SJCRH30 (cell line): ENCODE measurements around the gene FOXK2. TPM values are rescaled to one million over a fixed set of nuclear protein-coding genes. Genes with fewer than 3 reads are reported as not detected.

Source experiments
- DNase-seq, 2 experiments: peaks; one replicate each; pipeline ENCODE4 v3.0.0-alpha.2; 2015 to 2020
- H3K27ac ChIP-seq: fragments of 250-450 bp; sonication (Bioruptor Pico); 2 replicates; pipeline ENCODE4 v1.5.1; 2020; ENCODE audit warnings: mild to moderate bottlenecking, moderate library complexity
- H3K27me3 ChIP-seq: fragments of 250-450 bp; sonication (Bioruptor Pico); 2 replicates; pipeline ENCODE4 v1.5.1; 2020; ENCODE audit warnings: mild to moderate bottlenecking, moderate library complexity
- H3K36me3 ChIP-seq: fragments of 250-450 bp; sonication (Bioruptor Pico); 2 replicates; pipeline ENCODE4 v1.5.1; 2020; ENCODE audit warnings: mild to moderate bottlenecking, moderate library complexity
- H3K4me1 ChIP-seq: fragments of 250-450 bp; sonication (Bioruptor Pico); 2 replicates; pipeline ENCODE4 v1.5.1; 2020; ENCODE audit warnings: mild to moderate bottlenecking, moderate library complexity
- H3K4me3 ChIP-seq: fragments of 250-450 bp; sonication (Bioruptor Pico); 2 replicates; pipeline ENCODE4 v1.5.1; 2020; ENCODE audit warnings: mild to moderate bottlenecking, moderate library complexity
- H3K9me3 ChIP-seq: fragments of 250-450 bp; sonication (Bioruptor Pico); replicated peaks from 2 replicates; pipeline ENCODE4 v1.5.1; 2020; ENCODE audit warnings: mild to moderate bottlenecking, moderate library complexity
- total RNA-seq: library from RNA; depleted of rRNA; stranded (reverse); fragments of >200 nt; shearing (Covaris generic); gene quantifications from 2 replicates; pipeline ENCODE4 v1.2.3, GENCODE V29; 2014

The FOXK2 gene
- total RNA-seq, 1 experiment from 2014 or later: 95.0 TPM

DNA sequence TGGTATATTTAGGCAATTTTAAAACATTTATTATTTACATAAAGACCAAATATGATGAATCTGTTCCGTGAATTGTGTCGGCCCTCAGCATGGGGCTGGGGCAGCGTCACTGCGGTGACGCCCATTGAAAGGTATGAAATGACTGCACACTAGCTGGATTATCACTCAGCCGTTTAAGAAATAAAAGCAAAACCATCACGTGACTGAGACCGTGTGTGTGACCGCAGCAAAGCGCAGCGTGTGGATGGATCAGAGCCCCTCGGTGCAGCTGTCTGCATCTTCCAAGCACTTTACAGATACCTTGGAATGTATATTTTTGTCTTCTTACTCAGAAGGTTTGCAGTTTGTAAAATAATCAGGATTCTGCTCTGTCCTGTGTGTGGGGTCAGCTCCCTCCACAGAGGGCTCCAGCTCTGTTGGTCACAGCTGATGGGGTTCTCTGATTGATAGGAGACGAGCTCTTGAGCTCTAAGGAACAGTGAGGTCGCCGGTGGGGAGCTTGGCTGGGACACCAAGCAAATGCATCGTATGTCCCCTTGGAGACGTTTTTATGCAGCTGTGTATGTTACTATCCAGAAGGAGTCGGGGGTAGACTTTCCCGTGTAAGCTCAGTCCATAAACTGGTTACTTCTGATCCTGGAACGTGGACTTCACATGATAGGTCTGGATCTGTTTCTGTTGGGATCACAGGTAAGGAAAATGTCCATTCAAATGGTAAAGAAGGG, 83.6 kb downstream of the FOXK2 start:
- Histone ChIP-seq H3K36me3 (peaks cover 80% of the 10 kb centered on the region), H3K4me3 (no peak overlapping the region), H3K4me1 (no peaks in the 10 kb centered on the region), H3K27me3 (no peaks in the 10 kb centered on the region), H3K9me3 (no peaks in the 10 kb centered on the region), H3K27ac (no peak overlapping the region)
- no peak for DNase-seq

DNA sequence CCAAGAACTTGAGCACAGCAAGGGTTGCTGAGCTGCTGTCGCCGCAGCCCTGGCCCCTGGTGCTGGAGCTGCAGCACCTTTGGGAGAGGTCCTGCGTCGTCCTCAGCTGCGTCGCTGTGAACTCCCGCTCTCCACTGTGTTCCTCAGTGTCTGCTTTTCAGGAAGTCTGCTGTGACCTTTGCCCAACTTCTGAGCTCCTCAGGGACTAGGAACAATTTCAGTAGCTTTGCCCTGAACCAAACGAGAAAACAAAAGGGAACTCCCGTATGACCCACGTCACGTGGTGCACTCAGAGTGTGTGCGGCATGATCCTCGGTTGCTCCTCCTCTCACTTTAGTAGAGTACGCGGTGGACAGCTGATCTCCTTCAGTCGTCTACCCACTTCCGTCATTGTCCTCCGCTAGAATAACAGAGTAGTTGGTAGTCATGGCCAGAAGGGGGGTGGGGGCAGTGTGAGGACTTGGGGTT, 84.5 kb downstream of the FOXK2 start:
- H3K4me3 ChIP-seq: no peak overlapping the region
- H3K4me1 ChIP-seq: no peaks in the 10 kb centered on the region
- H3K36me3 ChIP-seq: peaks cover 74% of the 10 kb centered on the region
- DNase-seq: no peak
- H3K27me3 ChIP-seq: no peaks in the 10 kb centered on the region
- no peaks in the 10 kb centered on the region for H3K9me3 ChIP-seq
- no peak overlapping the region for H3K27ac ChIP-seq

DNA sequence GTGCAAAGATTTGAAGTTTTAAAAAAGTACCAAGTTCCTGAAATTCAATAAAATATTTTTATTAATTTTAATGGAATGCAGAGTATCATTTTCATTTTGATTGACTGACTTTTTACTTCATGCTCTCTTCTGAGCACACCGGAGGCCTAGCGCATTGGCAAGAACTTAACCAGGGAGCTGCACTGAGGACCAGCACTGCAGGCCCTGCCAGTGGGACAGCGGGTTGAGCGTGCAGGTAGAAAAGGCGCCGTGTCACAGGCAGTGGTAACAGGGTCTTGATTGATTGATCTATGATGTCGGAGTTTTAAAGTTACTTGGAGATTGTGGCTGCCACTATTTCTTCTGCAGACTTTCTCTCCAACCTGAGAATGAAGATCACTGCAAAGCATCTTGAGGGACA, 85.0 kb downstream of the FOXK2 start:
- no peak overlapping the region for H3K27ac ChIP-seq
- no peaks in the 10 kb centered on the region for H3K27me3 ChIP-seq
- H3K36me3 ChIP-seq: peaks cover 74% of the 10 kb centered on the region
- no peak overlapping the region for H3K4me3 ChIP-seq
- no peaks in the 10 kb centered on the region for H3K9me3 ChIP-seq
- DNase-seq: no peak
- no peaks in the 10 kb centered on the region for H3K4me1 ChIP-seq

GRCh38 chr17:82605939-82606600, 86.5 kb downstream of the FOXK2 start:
- no peak overlapping the region for H3K27ac ChIP-seq
- no peak overlapping the region for H3K4me3 ChIP-seq
- no peaks in the 10 kb centered on the region for H3K9me3 ChIP-seq
- no peaks in the 10 kb centered on the region for H3K4me1 ChIP-seq
- H3K27me3 ChIP-seq: no peaks in the 10 kb centered on the region
- no peak for DNase-seq
- peaks cover 64% of the 10 kb centered on the region for H3K36me3 ChIP-seq

- Histone ChIP-seq H3K27me3 (no peaks in the 10 kb centered on the region), H3K4me1 (no peaks in the 10 kb centered on the region), H3K36me3 (peaks cover 57% of the 10 kb centered on the region)
These were observed 89.3 kb downstream of the FOXK2 start for GRCh38 chr17:82608816-82609215.

DNA sequence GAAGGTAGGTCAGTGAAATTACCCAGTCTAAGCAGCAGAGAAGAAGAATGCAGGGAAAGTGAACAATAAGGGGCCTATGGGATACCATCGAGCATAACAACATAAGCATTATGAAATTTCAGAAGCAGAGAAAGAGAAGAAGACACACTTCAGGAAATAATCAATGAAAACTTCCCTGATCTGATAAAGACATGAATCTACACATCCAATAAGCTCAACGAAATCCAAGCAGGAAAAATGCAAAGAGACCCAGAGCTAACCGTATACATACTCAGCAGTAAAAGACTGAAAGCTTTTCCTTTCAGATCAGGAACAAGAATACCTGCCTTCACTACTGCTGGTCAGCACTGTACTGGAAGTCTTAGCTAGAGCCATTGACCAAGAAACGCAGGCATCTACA, 90.1 kb downstream of the FOXK2 start:
- no peak overlapping the region for H3K27ac ChIP-seq
- H3K4me1 ChIP-seq: no peaks in the 10 kb centered on the region
- H3K27me3 ChIP-seq: no peaks in the 10 kb centered on the region
- no peak for DNase-seq
- H3K9me3 ChIP-seq: no peaks in the 10 kb centered on the region
- H3K4me3 ChIP-seq: no peak overlapping the region
- peaks cover 54% of the 10 kb centered on the region for H3K36me3 ChIP-seq

More at GRCh38 chr17:82608816-82609215, 89.3 kb downstream of the FOXK2 start:
- Histone ChIP-seq H3K4me3 (no peak overlapping the region), H3K27ac (no peak overlapping the region), H3K9me3 (no peaks in the 10 kb centered on the region)
- no peak for DNase-seq

- Histone ChIP-seq H3K9me3 (no peaks in the 10 kb centered on the region), H3K4me1 (no peaks in the 10 kb centered on the region), H3K27me3 (no peaks in the 10 kb centered on the region), H3K36me3 (peaks cover 52% of the 10 kb centered on the region), H3K27ac (no peak overlapping the region), H3K4me3 (no peak overlapping the region)
- no peak for DNase-seq
These were observed 91.9 kb downstream of the FOXK2 start for GRCh38 chr17:82611140-82612058.

- H3K4me3 ChIP-seq: no peak overlapping the region
- no peaks in the 10 kb centered on the region for H3K27me3 ChIP-seq
- no peak overlapping the region for H3K27ac ChIP-seq
- no peaks in the 10 kb centered on the region for H3K9me3 ChIP-seq
- DNase-seq: peak in 1 of 2 experiments; percentile 38
- no peaks in the 10 kb centered on the region for H3K4me1 ChIP-seq
- H3K36me3 ChIP-seq: peaks cover 61% of the 10 kb centered on the region
These were observed 94.0 kb downstream of the FOXK2 start for GRCh38 chr17:82613283-82614094.

GRCh38 chr17:82614095-82614631, 94.6 kb downstream of the FOXK2 start:
- H3K4me3 ChIP-seq: no peak overlapping the region
- H3K36me3 ChIP-seq: peaks cover 68% of the 10 kb centered on the region
- DNase-seq: no peak
- no peak overlapping the region for H3K27ac ChIP-seq
- no peaks in the 10 kb centered on the region for H3K9me3 ChIP-seq
- no peaks in the 10 kb centered on the region for H3K4me1 ChIP-seq
- H3K27me3 ChIP-seq: no peaks in the 10 kb centered on the region

- H3K36me3 ChIP-seq: peaks cover 72% of the 10 kb centered on the region
- no peaks in the 10 kb centered on the region for H3K9me3 ChIP-seq
- no peak overlapping the region for H3K27ac ChIP-seq
- DNase-seq: peak; percentile 45 to 51
- no peak overlapping the region for H3K4me3 ChIP-seq
- no peaks in the 10 kb centered on the region for H3K4me1 ChIP-seq
- no peaks in the 10 kb centered on the region for H3K27me3 ChIP-seq
These were observed 95.8 kb downstream of the FOXK2 start for GRCh38 chr17:82615084-82616020.

DNA sequence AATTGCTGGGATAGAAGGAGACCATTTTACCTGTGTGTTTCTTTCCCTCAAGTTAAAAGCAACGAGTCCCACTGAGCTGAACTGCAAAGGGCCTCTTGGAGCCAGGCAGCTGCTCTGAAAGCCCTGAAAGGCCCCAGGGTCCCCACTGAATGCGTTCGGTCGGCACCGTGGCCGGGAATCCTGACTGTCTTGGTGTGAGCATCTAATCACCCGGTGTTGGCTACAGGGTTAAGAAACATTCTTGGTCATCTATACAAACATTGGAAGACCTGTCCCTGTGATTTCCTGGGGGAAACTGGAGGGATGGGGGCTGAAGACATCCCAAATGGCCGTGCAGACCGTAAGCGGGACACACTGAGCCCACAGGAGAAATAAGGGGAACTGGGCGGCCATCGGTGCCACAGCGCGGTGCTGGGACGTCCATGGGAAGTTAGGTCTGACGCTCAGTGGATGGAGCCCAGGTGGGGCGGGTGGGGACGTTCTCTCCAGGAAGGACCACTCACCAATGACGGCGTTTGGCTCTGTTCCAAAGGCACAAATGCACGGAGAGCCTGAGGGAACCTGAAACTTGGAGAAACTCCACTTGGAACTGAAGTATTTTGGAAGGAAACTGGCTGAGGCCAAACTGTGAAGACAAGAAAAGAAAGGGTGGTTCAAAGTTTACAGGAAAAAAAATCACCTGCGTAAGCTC, 96.6 kb downstream of the FOXK2 start:
- no peaks in the 10 kb centered on the region for H3K9me3 ChIP-seq
- no peak overlapping the region for H3K4me3 ChIP-seq
- no peak for DNase-seq
- no peaks in the 10 kb centered on the region for H3K27me3 ChIP-seq
- no peaks in the 10 kb centered on the region for H3K4me1 ChIP-seq
- H3K27ac ChIP-seq: no peak overlapping the region
- H3K36me3 ChIP-seq: peaks cover 80% of the 10 kb centered on the region

- Histone ChIP-seq H3K27ac (no peak overlapping the region), H3K4me3 (no peak overlapping the region), H3K9me3 (no peaks in the 10 kb centered on the region), H3K4me1 (no peaks in the 10 kb centered on the region), H3K36me3 (peaks cover 90% of the 10 kb centered on the region), H3K27me3 (no peaks in the 10 kb centered on the region)
- no peak for DNase-seq
These were observed 99.7 kb downstream of the FOXK2 start for GRCh38 chr17:82619211-82619610.

DNA sequence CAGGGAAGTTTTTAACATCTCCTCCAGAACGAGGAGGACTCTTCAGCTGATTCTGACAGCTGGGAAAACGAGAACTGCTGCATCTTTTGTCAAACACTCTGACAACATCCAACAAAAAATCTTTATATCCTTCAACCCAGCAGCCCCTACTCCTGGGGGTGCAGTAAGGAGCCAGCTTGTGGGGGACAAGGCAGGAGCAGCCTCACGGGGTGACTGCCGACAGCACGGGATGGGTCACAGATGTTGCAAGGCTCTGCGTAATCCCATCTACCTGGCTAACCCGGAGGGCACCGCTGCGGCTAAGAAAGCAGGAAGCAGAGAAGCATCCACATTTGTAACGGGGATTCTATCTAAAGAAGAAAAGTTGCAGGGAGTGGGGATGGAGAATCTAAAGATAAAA, 100.1 kb downstream of the FOXK2 start:
- Histone ChIP-seq H3K27ac (no peak overlapping the region), H3K4me1 (no peaks in the 10 kb centered on the region), H3K36me3 (peaks cover 92% of the 10 kb centered on the region), H3K4me3 (no peak overlapping the region), H3K27me3 (no peaks in the 10 kb centered on the region), H3K9me3 (no peaks in the 10 kb centered on the region)
- no peak for DNase-seq
